HG02678 (cell line): ENCODE measurements around the gene TAX1BP1.

Experiments used
- ATAC-seq: cut with Tn5 transposase; IDR thresholded peaks from one replicate; pipeline ENCODE4 v1.9.1; 2021; ENCODE audit warnings: mild to moderate bottlenecking, moderate library complexity; ENCODE audit not compliant: unreplicated experiment

Gene TAX1BP1

DNA sequence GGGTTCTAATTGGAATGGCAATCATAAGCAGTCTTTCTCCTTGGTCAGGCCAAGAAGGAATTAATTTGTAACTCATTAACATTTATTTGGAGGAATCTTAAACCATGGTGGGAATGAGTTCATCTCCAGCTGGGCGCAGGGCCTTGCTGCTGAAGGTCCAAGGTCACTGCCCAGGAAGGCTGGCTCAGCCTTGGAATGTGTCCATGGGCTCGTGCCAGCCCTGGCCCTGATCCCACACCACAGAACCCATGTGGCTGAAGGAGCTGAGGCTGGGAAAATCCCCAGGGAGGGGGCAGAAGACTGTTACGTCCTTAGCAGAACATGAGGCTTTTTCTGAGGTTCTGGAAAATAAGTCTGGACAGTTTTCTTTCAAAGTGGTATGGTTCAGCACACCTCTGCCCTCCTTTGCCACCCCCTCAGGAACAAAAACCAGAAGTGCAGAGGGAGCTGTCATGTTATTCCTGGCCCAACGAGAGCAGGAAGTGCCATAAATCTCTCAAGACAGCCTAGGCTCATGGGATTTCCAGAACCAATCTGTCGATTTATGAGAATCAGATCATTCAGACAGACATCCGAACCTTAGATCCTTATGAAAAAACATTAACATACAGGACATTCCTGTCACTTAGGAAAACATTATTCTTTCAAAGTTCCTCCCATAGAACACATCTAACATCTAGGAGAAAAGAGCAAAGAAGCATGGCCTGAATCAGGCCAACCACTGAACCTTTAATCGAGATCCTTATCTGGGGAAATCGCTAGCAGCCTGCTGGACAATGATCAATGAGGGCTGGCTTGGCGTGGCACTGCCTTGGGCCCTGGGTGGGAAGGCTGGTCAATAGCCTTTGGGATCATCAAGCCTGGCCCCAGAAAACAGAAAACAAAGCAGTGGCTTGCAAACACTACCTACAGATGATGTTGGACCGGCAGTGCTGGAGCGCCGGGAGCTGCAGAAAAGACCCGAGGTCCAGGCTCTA, 134.3 kb downstream of the TAX1BP1 start:
- ATAC-seq = no peak

DNA sequence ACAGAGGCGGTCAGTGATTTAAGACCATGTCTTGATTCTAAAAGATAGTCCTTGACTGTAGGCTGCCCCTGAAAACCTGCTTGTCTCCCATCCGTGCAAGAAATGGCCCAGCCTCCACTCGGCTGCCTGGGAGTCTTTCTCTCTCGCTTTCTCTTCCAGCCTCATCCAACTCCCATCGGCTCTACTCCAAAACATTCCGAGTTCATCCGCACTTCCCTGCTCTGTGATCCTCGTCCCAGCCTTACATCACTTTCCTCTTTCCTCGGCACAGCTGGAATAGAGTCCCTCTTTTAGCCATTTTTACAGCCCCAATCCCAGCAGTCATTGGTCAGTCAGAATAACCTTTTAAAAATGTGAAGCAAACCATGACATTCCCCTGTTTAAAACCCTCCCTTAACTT, 135.1 kb downstream of the TAX1BP1 start:
- no peak for ATAC-seq

DNA sequence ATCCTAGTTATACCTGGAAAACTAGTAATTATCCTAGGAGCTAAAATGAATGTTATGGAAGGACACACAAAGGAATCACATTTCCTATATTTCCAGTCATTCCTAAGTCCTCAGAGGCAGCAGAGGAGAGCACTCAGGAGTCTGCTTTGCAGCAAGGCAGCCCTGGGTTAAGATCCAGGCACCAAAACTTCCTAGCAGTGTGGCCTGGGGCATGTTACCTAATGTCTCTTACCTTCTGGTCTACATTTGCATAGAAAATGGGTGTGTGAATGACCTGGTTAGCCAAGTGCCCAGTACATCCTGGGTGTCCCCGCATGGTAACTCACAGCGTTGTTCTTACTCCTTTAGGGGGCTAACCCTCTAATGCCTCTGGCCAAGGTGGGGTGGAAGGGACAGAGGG, 135.9 kb downstream of the TAX1BP1 start:
- ATAC-seq = no peak

DNA sequence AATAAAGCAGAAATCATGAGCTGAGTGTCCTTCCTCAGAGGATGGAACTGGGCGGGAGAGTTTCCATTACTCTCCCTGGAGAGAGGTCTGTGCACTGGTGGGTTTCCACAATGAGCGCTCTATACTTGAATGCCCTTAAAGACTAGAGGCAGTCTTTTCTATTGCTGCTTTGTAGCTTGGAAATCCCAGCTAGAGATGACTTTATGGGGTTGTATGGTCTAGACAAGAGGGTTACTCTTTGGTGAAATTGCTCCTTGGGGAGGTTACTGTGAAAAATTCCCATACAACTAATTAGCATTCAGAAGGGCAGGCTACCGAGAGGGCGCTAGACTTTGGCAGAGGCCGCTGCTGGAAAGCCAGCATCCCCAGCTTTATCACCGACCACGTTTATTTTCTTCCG, 136.8 kb downstream of the TAX1BP1 start:
- no peak for ATAC-seq
